ENCODE results near the gene GAS7. TPM values are rescaled to one million over a fixed set of nuclear protein-coding genes. Genes with fewer than 3 reads are reported as not detected.

Gene GAS7
- total and polyA plus RNA-seq, 9 donors: 7.1 to 48.0 (median 24.2) TPM

DNA sequence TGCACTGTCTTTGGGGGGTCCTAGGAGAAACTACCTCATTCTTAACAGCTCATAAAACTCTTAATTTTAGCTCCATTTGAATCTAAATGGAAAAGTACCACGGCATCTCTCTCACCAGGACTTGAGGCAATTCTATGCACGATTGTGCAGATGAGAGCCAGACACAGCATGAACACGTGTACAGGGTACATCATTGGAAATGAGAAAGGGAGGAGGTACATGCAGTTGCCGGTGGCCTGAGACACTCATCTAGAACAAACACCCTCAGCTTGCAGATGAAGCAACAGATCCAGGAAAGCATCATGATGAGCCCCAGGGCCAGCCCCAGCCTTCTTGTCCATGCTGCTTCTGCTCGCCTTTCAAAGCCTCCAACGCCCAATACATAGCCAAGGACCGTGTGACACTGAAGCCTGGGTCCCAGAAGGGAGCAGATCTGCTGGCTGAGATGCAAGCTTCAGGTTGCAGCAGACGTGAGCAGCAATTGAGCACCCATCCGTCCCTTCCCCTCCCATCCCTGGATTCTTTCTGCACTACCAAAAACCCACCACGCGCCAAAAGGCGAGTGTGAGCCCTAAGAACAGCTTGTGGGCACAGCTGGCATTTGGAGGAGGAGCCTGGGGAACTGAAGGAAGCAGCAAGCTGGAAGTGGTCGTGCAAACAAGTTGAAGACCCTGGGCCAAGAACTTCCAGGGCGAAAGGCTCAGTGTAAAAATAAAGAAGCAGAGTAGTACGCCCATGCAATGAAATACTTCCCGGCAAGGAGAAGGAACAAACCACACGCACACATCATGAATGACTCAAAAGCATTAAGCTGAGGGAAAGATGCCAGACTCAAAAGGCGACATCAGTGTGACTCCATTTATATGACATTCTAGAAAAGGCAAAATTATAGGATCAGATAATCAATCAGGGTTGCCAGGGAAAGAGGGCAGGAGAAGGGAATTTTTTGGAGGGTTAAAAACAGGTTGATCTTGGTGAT, 286.0 kb downstream of the GAS7 start:
- 75 to 82% (median 78%) methylated on average over 18 of the region's 18 CpGs for WGBS, 3 donors
- no peaks in the 10 kb centered on the region for H3K36me3 ChIP-seq
- no peaks in the 10 kb centered on the region for H3K27me3 ChIP-seq
- TF ChIP-seq CTCF (IDR thresholded peaks at IDR 0.05): no peak
- no peak for TF ChIP-seq POLR2A (IDR thresholded peaks at IDR 0.05)
- no peak for TF ChIP-seq EP300 (IDR thresholded peaks at IDR 0.05)
- intact Hi-C loops (cut with DNase I): loop anchor here in 1 of 4 donors (10.0 kb wide), 1 partner anchor 702 kb away; no protein-coding TSS in a partner anchor
- no peak overlapping the region for H3K27ac ChIP-seq
- no peak for DNase-seq
- no peaks in the 10 kb centered on the region for H3K4me1 ChIP-seq (ENCODE audit: insufficient read depth)
- H3K4me3 ChIP-seq: no peak overlapping the region
- H3K9me3 ChIP-seq: no peaks in the 10 kb centered on the region

DNA sequence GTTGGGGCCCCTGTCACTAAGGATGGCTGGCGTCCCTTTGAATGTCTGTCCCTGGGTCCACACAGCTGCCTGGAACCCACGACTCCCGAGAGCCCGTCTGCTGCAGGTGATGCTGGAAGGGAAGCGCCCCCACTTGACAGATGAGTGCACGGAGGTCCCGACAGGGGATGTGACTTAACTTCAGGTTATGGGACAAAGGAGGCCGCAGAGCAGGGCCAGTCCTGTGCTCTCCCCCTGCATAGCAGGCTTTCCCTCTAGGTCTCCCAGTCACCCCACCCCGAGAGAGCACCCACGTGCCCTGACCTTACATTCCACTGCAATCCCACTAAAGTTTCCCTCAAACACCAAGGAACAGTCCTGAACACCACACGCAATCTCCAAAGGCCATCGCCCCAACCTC, 287.3 kb downstream of the GAS7 start:
- intact Hi-C loops (cut with DNase I): loop anchor here in 1 of 4 donors (10.0 kb wide), 1 partner anchor 704 kb away; no protein-coding TSS in a partner anchor
- Histone ChIP-seq H3K4me1 (ENCODE audit: insufficient read depth) (no peaks in the 10 kb centered on the region), H3K27me3 (no peaks in the 10 kb centered on the region), H3K27ac (no peak overlapping the region), H3K4me3 (no peak overlapping the region), H3K36me3 (no peaks in the 10 kb centered on the region), H3K9me3 (no peaks in the 10 kb centered on the region)
- 79 to 84% (median 82%) methylated on average over 12 of the region's 12 CpGs for WGBS, 3 donors
- DNase-seq: no peak
- no peak for TF ChIP-seq CTCF (IDR thresholded peaks at IDR 0.05)

GRCh38 chr17:9908649-9909042, 289.8 kb downstream of the GAS7 start:
- no peak for DNase-seq
- H3K4me1 ChIP-seq (ENCODE audit: insufficient read depth): no peaks in the 10 kb centered on the region
- no peaks in the 10 kb centered on the region for H3K9me3 ChIP-seq
- WGBS, 3 donors: 53 to 54% (median 54%) methylated on average over 7 of the region's 7 CpGs
- TF ChIP-seq CTCF (IDR thresholded peaks at IDR 0.05) (no peak), POLR2A (IDR thresholded peaks at IDR 0.05) (no peak), EP300 (IDR thresholded peaks at IDR 0.05) (no peak)
- no peak overlapping the region for H3K4me3 ChIP-seq
- no peaks in the 10 kb centered on the region for H3K36me3 ChIP-seq
- no peaks in the 10 kb centered on the region for H3K27me3 ChIP-seq
- intact Hi-C loops (cut with DNase I): no loop called here
- no peak overlapping the region for H3K27ac ChIP-seq

DNA sequence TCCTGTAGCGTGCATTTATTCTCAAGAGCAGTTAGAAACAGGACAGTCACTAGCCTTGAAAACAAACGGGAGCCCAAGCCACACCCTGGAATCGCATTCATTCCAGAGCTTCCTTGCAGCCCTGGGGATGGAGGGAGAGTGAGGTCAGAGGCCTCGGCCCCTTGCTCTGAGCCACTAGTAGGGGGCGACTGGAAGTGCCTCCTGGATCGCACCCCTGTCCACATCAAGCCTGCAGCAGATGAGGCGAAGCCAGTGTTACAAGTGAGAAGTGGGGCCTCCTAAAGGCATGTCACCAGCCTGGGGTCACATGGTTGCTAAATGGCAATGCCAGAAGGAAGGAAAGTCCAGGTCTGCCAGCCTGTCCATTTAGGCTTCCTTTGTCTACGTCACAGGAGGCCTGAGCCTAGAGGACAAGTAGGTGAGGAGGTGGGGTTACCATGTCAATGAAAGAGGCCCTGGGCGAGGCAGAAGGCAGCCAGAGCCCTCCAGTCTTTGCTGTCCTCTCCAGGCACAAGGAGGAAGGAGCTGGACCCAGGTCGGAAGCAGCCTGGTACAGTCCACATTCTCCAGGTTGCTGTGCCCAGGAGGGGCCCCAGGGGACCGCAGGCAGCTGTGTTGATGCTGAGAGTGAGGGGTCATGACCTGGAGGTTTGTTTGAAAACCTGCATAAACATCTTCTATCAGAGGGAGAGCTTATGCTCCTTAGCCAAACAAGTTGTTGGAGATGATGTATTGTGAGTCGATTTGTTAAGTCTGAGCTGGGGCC, 290.3 kb downstream of the GAS7 start:
- Histone ChIP-seq H3K36me3 (no peaks in the 10 kb centered on the region), H3K27ac (no peak overlapping the region), H3K4me3 (no peak overlapping the region), H3K9me3 (no peaks in the 10 kb centered on the region), H3K4me1 (ENCODE audit: insufficient read depth) (no peaks in the 10 kb centered on the region), H3K27me3 (no peaks in the 10 kb centered on the region)
- intact Hi-C loops (cut with DNase I): no loop called here
- DNase-seq: no peak
- WGBS, 3 donors: 44 to 53% (median 51%) methylated on average over 10 to 12 of the region's 12 CpGs
- TF ChIP-seq CTCF (IDR thresholded peaks at IDR 0.05) (no peak), EP300 (IDR thresholded peaks at IDR 0.05) (no peak), POLR2A (IDR thresholded peaks at IDR 0.05) (no peak)
